GM12864 (cell line): ENCODE results near the gene DRP2.

ENCODE experiments used
- DNase-seq: peaks from one replicate; pipeline ENCODE4 v3.0.0-alpha.2; 2011; ENCODE audit warnings: low read depth
- H3K4me3 ChIP-seq: 2 replicates; pipeline ENCODE4 v1.5.1; 2011; ENCODE audit warnings: mild to moderate bottlenecking, low read depth, low read length, control low read depth
- CTCF ChIP-seq: IDR thresholded peaks from 2 replicates; pipeline ENCODE4 v1.5.1; 2011; ENCODE audit warnings: low read depth, mild to moderate bottlenecking, moderate library complexity, low read length, control low read depth, inconsistent platforms; ENCODE audit errors: missing control alignments

The DRP2 gene

GRCh38 chrX:101237041-101237440 is 17.5 kb downstream of the DRP2 start:
- H3K4me3 ChIP-seq: no peak overlapping the region
- no peak for DNase-seq
- no peak for TF ChIP-seq CTCF

GRCh38 chrX:101241531-101241930 is 21.9 kb downstream of the DRP2 start:
- TF ChIP-seq CTCF: no peak
- no peak for DNase-seq

GRCh38 chrX:101252634-101253033 is 33.0 kb downstream of the DRP2 start:
- H3K4me3 ChIP-seq: no peak overlapping the region
- DNase-seq: no peak
- no peak for TF ChIP-seq CTCF

More at GRCh38 chrX:101241531-101241930, 21.9 kb downstream of the DRP2 start:
- no peak overlapping the region for H3K4me3 ChIP-seq

- DNase-seq: no peak
- no peak for TF ChIP-seq CTCF
- no peak overlapping the region for H3K4me3 ChIP-seq
Observed at GRCh38 chrX:101257448-101258258, 38.1 kb downstream of the DRP2 start.

- no peak overlapping the region for H3K4me3 ChIP-seq
- TF ChIP-seq CTCF: no peak
- DNase-seq: no peak
Observed at GRCh38 chrX:101258259-101258581, 38.6 kb downstream of the DRP2 start.

- TF ChIP-seq CTCF: no peak
- no peak for DNase-seq
- H3K4me3 ChIP-seq: no peak overlapping the region
Observed at GRCh38 chrX:101260435-101260834, 40.8 kb downstream of the DRP2 start.

- H3K4me3 ChIP-seq: no peak overlapping the region
- no peak for TF ChIP-seq CTCF
- DNase-seq: no peak
Observed at GRCh38 chrX:101262590-101262989, 43.0 kb downstream of the DRP2 start.
